Stimulated activated CD8-positive, alpha-beta memory T cell treated with anti-CD3 and anti-CD28 coated beads, Interleukin-15, amount 100 ng/mL, for 1 hour (primary cell): Measurements from ENCODE around the gene AP5S1.

Experiments used
- DNase-seq: peaks from one replicate; pipeline ENCODE4 v3.0.0-alpha.2; 2020; ENCODE audit warnings: low read depth

Gene AP5S1

GRCh38 chr20:3876676-3877075 lies 56.3 kb downstream of the AP5S1 start:
- no peak for DNase-seq
